GM12878 (cell line): ENCODE results near the gene POLR2L. TPM values are rescaled to one million over a fixed set of nuclear protein-coding genes. Genes with fewer than 3 reads are reported as not detected.

Source experiments
- ATF3 ChIP-seq: IDR thresholded peaks from 2 replicates; pipeline ENCODE4 v1.6.1; 2011; ENCODE audit warnings: low read depth, mild to moderate bottlenecking, low read length, moderate library complexity, borderline replicate concordance; ENCODE audit errors: extremely low read depth
- HSF1 ChIP-seq: fragments of 150-350 bp; IDR thresholded peaks from 2 replicates; pipeline ENCODE4 v1.6.1; 2014; ENCODE audit warnings: mild to moderate bottlenecking, low read depth, low read length
- POLR2AphosphoS5 ChIP-seq: IDR thresholded peaks from 2 replicates; pipeline ENCODE4 v1.6.1; 2011; ENCODE audit warnings: mild to moderate bottlenecking, low read length, inconsistent platforms
- ZNF592 ChIP-seq: fragments of 450-650 bp; IDR thresholded peaks from 2 replicates; pipeline ENCODE4 v1.6.1; 2017; ENCODE audit warnings: mild to moderate bottlenecking, moderate library complexity
- polyA plus RNA-seq, 11 experiments: library from polyadenylated mRNA; depleted of rRNA in 4 of 11; unstranded in 6 of 11; stranded (reverse) in 5 of 11; fragments of >200 nt; fragmentation: Nextera tagmentation in 4 of 11; fragmentation: Illumina TruSeq in 1 of 11; extraction: Ambion mirVana in 4 of 11; extraction: Trizol in 1 of 11; gene quantifications; 1 replicate in 1 of 11; 2 replicates in 10 of 11; pipeline versions ENCODE4 v1.2.1 to v1.2.3, GENCODE V29; 2011 to 2016; ENCODE audit warnings: inconsistent platforms in 2 of 11, missing spikeins in 2 of 11, low read depth in 1 of 11
- total RNA-seq, 4 experiments: library from RNA; depleted of rRNA in 3 of 4; stranded (reverse); fragments of >200 nt in 3 of 4; fragmentation: Illumina TruSeq in 1 of 4; extraction: Trizol in 1 of 4; gene quantifications; 2 replicates each; pipeline versions ENCODE4 v1.2.1 to v1.2.3, GENCODE V29; 2013 to 2021

The POLR2L gene
- total and polyA plus RNA-seq, 10 of the 15 experiments (the other 5 are each of a cell fraction or from before 2014, with no cell fraction given) = 23.1 to 497 (median 125) TPM

- TF ChIP-seq ATF3 (no peak), HSF1 (no peak), ZNF592 (no peak), POLR2AphosphoS5 (no peak)
- TF ChIP-seq, all 136 proteins: peak for 0
Measured at GRCh38 chr11:889257-889656, 46.9 kb upstream of the POLR2L start (continued).
